Measurements from ENCODE around the gene TTC33. TPM values are rescaled to one million over a fixed set of nuclear protein-coding genes. Genes with fewer than 3 reads are reported as not detected.

TTC33 gene
- polyA plus RNA-seq, 1 donor from 2014 or later = 73.5 TPM

DNA sequence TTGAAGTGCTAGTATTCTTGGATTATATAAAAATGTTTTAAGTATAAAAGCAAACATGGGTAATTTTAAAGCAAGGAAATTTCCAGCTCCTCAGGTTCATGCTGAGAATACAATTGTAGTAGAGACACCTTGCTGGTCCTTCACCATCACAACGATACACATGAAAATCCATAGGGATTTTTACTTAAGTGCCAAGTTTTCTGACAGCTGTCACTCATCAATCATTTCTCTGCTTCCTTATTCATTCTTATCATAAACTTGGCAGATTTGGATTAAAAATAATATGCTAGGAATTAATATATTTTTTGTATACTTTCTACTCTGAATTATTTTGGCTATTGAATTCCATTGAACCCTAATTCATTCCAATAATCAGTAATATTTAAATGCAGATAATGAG is 244.0 kb downstream of the TTC33 start:
- H3K4me3 ChIP-seq (ENCODE audit: low read length) = peak overlapping the region; percentile 9
- peak; percentile 23 for TF ChIP-seq POLR2AphosphoS5 (IDR thresholded peaks at IDR 0.05)
- no peak for TF ChIP-seq RAD21 (conservative IDR thresholded peaks at IDR 0.05)
- TF ChIP-seq EP300 (conservative IDR thresholded peaks at IDR 0.05; ENCODE audit: poor library complexity, severe bottlenecking) = peak; percentile 74
- no peak for TF ChIP-seq REST (IDR thresholded peaks at IDR 0.05; ENCODE audit: borderline replicate concordance)
- no peak for TF ChIP-seq SMC3 (conservative IDR thresholded peaks at IDR 0.05; ENCODE audit: poor library complexity)
- TF ChIP-seq EZH2 (IDR thresholded peaks at IDR 0.05; ENCODE audit: borderline replicate concordance, insufficient read depth, low read length, poor library complexity, severe bottlenecking) = no peak
- no peak for TF ChIP-seq MXI1 (conservative IDR thresholded peaks at IDR 0.05; ENCODE audit: poor library complexity, severe bottlenecking)
- TF ChIP-seq TAF1 (IDR thresholded peaks at IDR 0.05; ENCODE audit: low read depth) = no peak
- TF ChIP-seq CTCF (IDR thresholded peaks at IDR 0.05; ENCODE audit: poor library complexity, severe bottlenecking) = no peak

GRCh38 chr5:40507095-40507494 is 248.7 kb downstream of the TTC33 start:
- H3K4me2 ChIP-seq (ENCODE audit: low read length) = no peak overlapping the region
- H3K36me3 ChIP-seq (ENCODE audit: insufficient read depth, low read length) = no peaks in the 10 kb centered on the region
- no peaks in the 10 kb centered on the region for H4K20me1 ChIP-seq (ENCODE audit: insufficient read depth)
- H3K9ac ChIP-seq (ENCODE audit: low read length) = no peak overlapping the region
- H3K79me2 ChIP-seq (replicated peaks; ENCODE audit: insufficient read depth, low read length) = no peaks in the 10 kb centered on the region
- no peak overlapping the region for H3K4me3 ChIP-seq (ENCODE audit: low read length)
- no peaks in the 10 kb centered on the region for H3K9me2 ChIP-seq (ENCODE audit: insufficient read depth, low read length)
- no peaks in the 10 kb centered on the region for H3K9me3 ChIP-seq (ENCODE audit: low read length)
- no peak for TF ChIP-seq CTCF (IDR thresholded peaks at IDR 0.05; ENCODE audit: poor library complexity, severe bottlenecking)
- TF ChIP-seq MXI1 (conservative IDR thresholded peaks at IDR 0.05; ENCODE audit: poor library complexity, severe bottlenecking) = no peak
- no peak for TF ChIP-seq TAF1 (IDR thresholded peaks at IDR 0.05; ENCODE audit: low read depth)
- no peak for TF ChIP-seq EP300 (conservative IDR thresholded peaks at IDR 0.05; ENCODE audit: poor library complexity, severe bottlenecking)
- TF ChIP-seq REST (IDR thresholded peaks at IDR 0.05; ENCODE audit: borderline replicate concordance) = no peak
- no peak for TF ChIP-seq EZH2 (IDR thresholded peaks at IDR 0.05; ENCODE audit: borderline replicate concordance, insufficient read depth, low read length, poor library complexity, severe bottlenecking)
- TF ChIP-seq RAD21 (conservative IDR thresholded peaks at IDR 0.05) = no peak
- no peak for TF ChIP-seq POLR2AphosphoS5 (IDR thresholded peaks at IDR 0.05)
- TF ChIP-seq SMC3 (conservative IDR thresholded peaks at IDR 0.05; ENCODE audit: poor library complexity) = no peak
- no peak overlapping the region for H2AFZ ChIP-seq (ENCODE audit: low read depth, low read length)
- H3F3A ChIP-seq (ENCODE audit: insufficient read depth, low read length, poor library complexity, severe bottlenecking) = no peaks in the 10 kb centered on the region
- no peak overlapping the region for H3K27ac ChIP-seq (ENCODE audit: low read length)
- no peaks in the 10 kb centered on the region for H3K27me3 ChIP-seq (ENCODE audit: insufficient read depth, low read depth, low read length)

More for the DNA sequence above, 244.0 kb downstream of the TTC33 start:
- no peaks in the 10 kb centered on the region for H4K20me1 ChIP-seq (ENCODE audit: insufficient read depth)
- H3K27me3 ChIP-seq (ENCODE audit: insufficient read depth, low read depth, low read length) = no peaks in the 10 kb centered on the region
- H3K79me2 ChIP-seq (replicated peaks; ENCODE audit: insufficient read depth, low read length) = no peaks in the 10 kb centered on the region
- H3K27ac ChIP-seq (ENCODE audit: low read length) = no peak overlapping the region
- H3K36me3 ChIP-seq (ENCODE audit: insufficient read depth, low read length) = no peaks in the 10 kb centered on the region
- no peak overlapping the region for H3K9ac ChIP-seq (ENCODE audit: low read length)
- peak overlapping the region; percentile 4 for H3K4me2 ChIP-seq (ENCODE audit: low read length)
- H2AFZ ChIP-seq (ENCODE audit: low read depth, low read length) = no peak overlapping the region
- H3K9me2 ChIP-seq (ENCODE audit: insufficient read depth, low read length) = no peaks in the 10 kb centered on the region
- H3K9me3 ChIP-seq (ENCODE audit: low read length) = no peaks in the 10 kb centered on the region
- no peaks in the 10 kb centered on the region for H3F3A ChIP-seq (ENCODE audit: insufficient read depth, low read length, poor library complexity, severe bottlenecking)

Data from neural cell (in vitro differentiated cells).